Body of pancreas (tissue), 4 donors: ENCODE results near the gene OR10J5.

ENCODE experiments used
- POLR2A ChIP-seq, 3 donors: fragments of 450-650 bp; IDR thresholded peaks; one replicate each; pipeline ENCODE4 v1.6.1; 2016; ENCODE audit warnings: antibody characterized with exemption in 3 of 3, mild to moderate bottlenecking in 2 of 3
- TF ChIP-seq, protein P1 (sequence below), 7 experiments: fragments of 450-650 bp in 4 of 7; fragments of 200-600 bp in 3 of 7; sonication (generic) in 3 of 7; IDR thresholded peaks; one replicate each; pipeline ENCODE4 v1.5.1; 2016 to 2019; ENCODE audit warnings: antibody characterized with exemption in 7 of 7

DNA sequence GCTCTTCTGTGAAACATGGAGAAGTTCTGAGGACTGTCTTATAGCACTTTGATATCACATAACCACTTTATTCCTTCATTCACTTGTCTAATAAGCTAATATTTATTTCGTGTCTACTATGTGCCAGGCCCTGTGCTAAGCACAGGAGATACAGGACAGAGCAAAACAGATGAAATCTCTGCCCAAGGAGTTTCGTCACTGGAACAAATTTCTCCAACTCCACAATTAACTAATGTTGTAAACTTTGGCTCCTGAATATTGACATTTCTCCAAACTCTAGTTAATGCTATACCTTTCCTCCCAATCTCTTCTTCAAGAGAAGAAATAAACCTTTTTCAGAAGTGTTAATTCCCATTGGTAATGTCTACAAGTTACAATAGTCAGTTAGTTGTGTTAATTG is 24.8 kb upstream of the OR10J5 start:
- TF ChIP-seq, protein P1, sequence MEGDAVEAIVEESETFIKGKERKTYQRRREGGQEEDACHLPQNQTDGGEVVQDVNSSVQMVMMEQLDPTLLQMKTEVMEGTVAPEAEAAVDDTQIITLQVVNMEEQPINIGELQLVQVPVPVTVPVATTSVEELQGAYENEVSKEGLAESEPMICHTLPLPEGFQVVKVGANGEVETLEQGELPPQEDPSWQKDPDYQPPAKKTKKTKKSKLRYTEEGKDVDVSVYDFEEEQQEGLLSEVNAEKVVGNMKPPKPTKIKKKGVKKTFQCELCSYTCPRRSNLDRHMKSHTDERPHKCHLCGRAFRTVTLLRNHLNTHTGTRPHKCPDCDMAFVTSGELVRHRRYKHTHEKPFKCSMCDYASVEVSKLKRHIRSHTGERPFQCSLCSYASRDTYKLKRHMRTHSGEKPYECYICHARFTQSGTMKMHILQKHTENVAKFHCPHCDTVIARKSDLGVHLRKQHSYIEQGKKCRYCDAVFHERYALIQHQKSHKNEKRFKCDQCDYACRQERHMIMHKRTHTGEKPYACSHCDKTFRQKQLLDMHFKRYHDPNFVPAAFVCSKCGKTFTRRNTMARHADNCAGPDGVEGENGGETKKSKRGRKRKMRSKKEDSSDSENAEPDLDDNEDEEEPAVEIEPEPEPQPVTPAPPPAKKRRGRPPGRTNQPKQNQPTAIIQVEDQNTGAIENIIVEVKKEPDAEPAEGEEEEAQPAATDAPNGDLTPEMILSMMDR (IDR thresholded peaks at IDR 0.05), result no peak
- no peak for TF ChIP-seq POLR2A (IDR thresholded peaks at IDR 0.05)
